PFSK-1 (cell line): ENCODE results near the gene SP110.

ENCODE experiments used
- FOXP2 ChIP-seq: optimal IDR thresholded peaks from 2 replicates; pipeline ENCODE3; 2011; ENCODE audit warnings: borderline replicate concordance, control low read depth, inconsistent platforms; ENCODE audit not compliant: insufficient read depth; ENCODE audit errors: extremely low read length, extremely low read depth
- POLR2AphosphoS5 ChIP-seq: IDR thresholded peaks from 2 replicates; pipeline ENCODE4 v1.6.1; 2012; ENCODE audit warnings: low read depth, mild to moderate bottlenecking, control low read depth, low read length, moderate library complexity
- REST ChIP-seq, 2 experiments: IDR thresholded peaks; 2 replicates each; pipeline versions ENCODE4 v1.6.1 to v1.8.0; 2011 to 2012; ENCODE audit warnings: low read depth in 2 of 2, low read length in 2 of 2, control low read depth in 1 of 2, inconsistent platforms in 1 of 2, mild to moderate bottlenecking in 1 of 2, moderate library complexity in 1 of 2; ENCODE audit not compliant: insufficient read depth in 1 of 2
- SIN3A ChIP-seq: IDR thresholded peaks from 2 replicates; pipeline ENCODE4 v1.6.1; 2012; ENCODE audit warnings: mild to moderate bottlenecking, low read length, moderate library complexity, borderline replicate concordance; ENCODE audit not compliant: insufficient read depth
- TAF1 ChIP-seq: IDR thresholded peaks from 2 replicates; pipeline ENCODE4 v1.6.1; 2012; ENCODE audit warnings: low read length, control low read depth, borderline replicate concordance; ENCODE audit not compliant: insufficient read depth

The SP110 gene

GRCh38 chr2:230220347-230220969 is 674 bp upstream of the SP110 start:
- TF ChIP-seq REST (IDR thresholded peaks at IDR 0.05; ENCODE audit: insufficient read depth in 1 of 2, low read depth in 2 of 2, low read length in 2 of 2) (no peak), SIN3A (no peak), FOXP2 (no peak), POLR2AphosphoS5 (no peak), TAF1 (no peak)

GRCh38 chr2:230218421-230218820 is 1.4 kb downstream of the SP110 start:
- TF ChIP-seq POLR2AphosphoS5 (no peak), TAF1 (no peak), SIN3A (no peak), FOXP2 (no peak), REST (IDR thresholded peaks at IDR 0.05; ENCODE audit: insufficient read depth in 1 of 2, low read depth in 2 of 2, low read length in 2 of 2) (no peak)

GRCh38 chr2:230217424-230217823 is 2.4 kb downstream of the SP110 start:
- TF ChIP-seq SIN3A (no peak), TAF1 (no peak), REST (IDR thresholded peaks at IDR 0.05; ENCODE audit: insufficient read depth in 1 of 2, low read depth in 2 of 2, low read length in 2 of 2) (no peak), FOXP2 (no peak), POLR2AphosphoS5 (no peak)

- no peak for TF ChIP-seq FOXP2
- TF ChIP-seq SIN3A = no peak
- no peak for TF ChIP-seq TAF1
- no peak for TF ChIP-seq REST (IDR thresholded peaks at IDR 0.05; ENCODE audit: insufficient read depth in 1 of 2, low read depth in 2 of 2, low read length in 2 of 2)
Measured at GRCh38 chr2:230216489-230216888, 3.3 kb downstream of the SP110 start.
